Vagina (tissue), 2 donors: Measurements from ENCODE around the gene PCDHB14. TPM values are rescaled to one million over a fixed set of nuclear protein-coding genes. Genes with fewer than 3 reads are reported as not detected.
"Not testable (repeated sequence)": the region's sequence is repeated elsewhere in the genome, so short reads cannot be mapped to it uniquely, and the experiment has no call there.

ENCODE experiments used
- DNase-seq, 2 donors: peaks; one replicate each; pipeline ENCODE4 v3.0.0-alpha.2; 2017; ENCODE audit errors: extremely low spot score in 2 of 2
- H3K27ac ChIP-seq: fragments of 200-600 bp; sonication (generic); one replicate; pipeline ENCODE4 v1.5.1; 2019
- H3K27me3 ChIP-seq: fragments of 200-600 bp; sonication (generic); one replicate; pipeline ENCODE4 v1.5.1; 2019
- H3K36me3 ChIP-seq, 2 donors: fragments of 200-600 bp; sonication (generic); one replicate each; pipeline ENCODE4 v1.5.1; 2017 to 2019
- H3K4me1 ChIP-seq: fragments of 200-600 bp; sonication (generic); one replicate; pipeline ENCODE4 v1.5.1; 2019
- H3K4me3 ChIP-seq, 2 donors: fragments of 200-600 bp; sonication (generic); 1 replicate in 1 of 2; 2 replicates in 1 of 2; pipeline ENCODE4 v1.5.1; 2016 to 2019
- H3K9me3 ChIP-seq: fragments of 200-600 bp; sonication (generic); one replicate; pipeline ENCODE4 v1.5.1; 2019
- POLR2A ChIP-seq, 2 donors: fragments of 450-650 bp; IDR thresholded peaks; one replicate each; pipeline ENCODE4 v1.6.1; 2017; ENCODE audit warnings: antibody characterized with exemption in 2 of 2, mild to moderate bottlenecking in 2 of 2, moderate library complexity in 2 of 2
- POLR2AphosphoS5 ChIP-seq, 2 donors: sonication (generic); formaldehyde crosslinking; IDR thresholded peaks; one replicate each; pipeline ENCODE4 v1.9.0; 2017; ENCODE audit warnings: antibody characterized with exemption in 2 of 2, mild to moderate bottlenecking in 2 of 2, low read depth in 1 of 2; ENCODE audit not compliant: insufficient read depth in 1 of 2
- intact Hi-C: fragments of 100-400 bp; cut with DNase I; formaldehyde crosslinking; loops from one replicate; pipeline ENCODE4 v1.15.1; 2023
- total RNA-seq: library from RNA; depleted of rRNA; stranded (reverse); fragments of >200 nt; gene quantifications from one replicate; pipeline ENCODE4 v1.2.3, GENCODE V29; 2016
- TF ChIP-seq, protein P1 (sequence below), 3 experiments: fragments of 450-650 bp in 2 of 3; fragments of 200-600 bp in 1 of 3; sonication (generic) in 1 of 3; IDR thresholded peaks; one replicate each; pipeline ENCODE4 v1.5.1; 2017 to 2019; ENCODE audit warnings: antibody characterized with exemption in 3 of 3, mild to moderate bottlenecking in 2 of 3, moderate library complexity in 2 of 3

The PCDHB14 gene
- total RNA-seq, result 4.2 TPM

DNA sequence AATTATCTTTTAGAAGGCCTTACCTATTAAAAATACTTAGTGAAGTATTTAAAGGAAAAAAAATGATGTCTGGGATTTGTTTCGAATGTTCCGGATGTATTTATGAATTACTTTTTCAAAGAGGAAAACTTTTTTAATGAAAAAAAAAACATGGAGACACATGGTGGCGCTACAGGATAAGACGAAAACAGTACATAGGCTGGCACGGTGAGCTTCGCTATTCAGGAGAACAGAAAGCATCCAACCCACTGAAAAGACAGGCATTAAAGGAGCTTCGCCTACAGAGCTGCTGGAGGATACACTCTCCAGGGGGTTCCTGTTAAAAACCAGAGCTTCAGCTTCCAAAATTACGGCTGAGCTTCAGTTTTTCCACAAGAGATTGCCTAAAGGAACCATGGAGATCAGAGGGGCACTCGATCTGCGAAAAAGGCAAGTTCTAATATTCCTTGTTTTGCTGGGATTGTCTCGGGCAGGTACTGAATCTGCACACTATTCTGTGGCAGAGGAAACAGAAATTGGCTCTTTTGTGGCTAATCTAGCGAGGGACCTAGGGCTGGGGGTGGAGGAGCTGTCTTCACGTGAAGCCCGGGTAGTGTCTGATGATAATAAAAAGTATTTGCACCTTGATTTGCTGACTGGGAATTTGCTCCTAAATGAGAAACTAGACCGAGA, at the start of gene PCDHB14:
PCDHB14 (plus strand) TSS at position 232 of the 672 bp plus-strand sequence; CDS start at position 395, 163 bp downstream.
- H3K4me3 ChIP-seq, result peak within 1 kb of the TSS; percentile 5 to 23
- H3K27me3 ChIP-seq, result no peaks in the 10 kb centered on the region
- no peak for DNase-seq
- TF ChIP-seq, protein P1, sequence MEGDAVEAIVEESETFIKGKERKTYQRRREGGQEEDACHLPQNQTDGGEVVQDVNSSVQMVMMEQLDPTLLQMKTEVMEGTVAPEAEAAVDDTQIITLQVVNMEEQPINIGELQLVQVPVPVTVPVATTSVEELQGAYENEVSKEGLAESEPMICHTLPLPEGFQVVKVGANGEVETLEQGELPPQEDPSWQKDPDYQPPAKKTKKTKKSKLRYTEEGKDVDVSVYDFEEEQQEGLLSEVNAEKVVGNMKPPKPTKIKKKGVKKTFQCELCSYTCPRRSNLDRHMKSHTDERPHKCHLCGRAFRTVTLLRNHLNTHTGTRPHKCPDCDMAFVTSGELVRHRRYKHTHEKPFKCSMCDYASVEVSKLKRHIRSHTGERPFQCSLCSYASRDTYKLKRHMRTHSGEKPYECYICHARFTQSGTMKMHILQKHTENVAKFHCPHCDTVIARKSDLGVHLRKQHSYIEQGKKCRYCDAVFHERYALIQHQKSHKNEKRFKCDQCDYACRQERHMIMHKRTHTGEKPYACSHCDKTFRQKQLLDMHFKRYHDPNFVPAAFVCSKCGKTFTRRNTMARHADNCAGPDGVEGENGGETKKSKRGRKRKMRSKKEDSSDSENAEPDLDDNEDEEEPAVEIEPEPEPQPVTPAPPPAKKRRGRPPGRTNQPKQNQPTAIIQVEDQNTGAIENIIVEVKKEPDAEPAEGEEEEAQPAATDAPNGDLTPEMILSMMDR (IDR thresholded peaks at IDR 0.05), result no peak
- no peak for TF ChIP-seq POLR2A (IDR thresholded peaks at IDR 0.05)
- TF ChIP-seq POLR2AphosphoS5 (IDR thresholded peaks at IDR 0.05; ENCODE audit: insufficient read depth in 1 of 2, low read depth in 1 of 2), result no peak
- H3K9me3 ChIP-seq, result peaks cover 49% of the 10 kb centered on the region
- intact Hi-C loops, result no loop called here
- peaks cover 0 to 3% of the 10 kb centered on the region in 2 donors for H3K36me3 ChIP-seq
- no peaks in the 10 kb centered on the region for H3K4me1 ChIP-seq
- H3K27ac ChIP-seq, result no peak within 1 kb of the TSS

DNA sequence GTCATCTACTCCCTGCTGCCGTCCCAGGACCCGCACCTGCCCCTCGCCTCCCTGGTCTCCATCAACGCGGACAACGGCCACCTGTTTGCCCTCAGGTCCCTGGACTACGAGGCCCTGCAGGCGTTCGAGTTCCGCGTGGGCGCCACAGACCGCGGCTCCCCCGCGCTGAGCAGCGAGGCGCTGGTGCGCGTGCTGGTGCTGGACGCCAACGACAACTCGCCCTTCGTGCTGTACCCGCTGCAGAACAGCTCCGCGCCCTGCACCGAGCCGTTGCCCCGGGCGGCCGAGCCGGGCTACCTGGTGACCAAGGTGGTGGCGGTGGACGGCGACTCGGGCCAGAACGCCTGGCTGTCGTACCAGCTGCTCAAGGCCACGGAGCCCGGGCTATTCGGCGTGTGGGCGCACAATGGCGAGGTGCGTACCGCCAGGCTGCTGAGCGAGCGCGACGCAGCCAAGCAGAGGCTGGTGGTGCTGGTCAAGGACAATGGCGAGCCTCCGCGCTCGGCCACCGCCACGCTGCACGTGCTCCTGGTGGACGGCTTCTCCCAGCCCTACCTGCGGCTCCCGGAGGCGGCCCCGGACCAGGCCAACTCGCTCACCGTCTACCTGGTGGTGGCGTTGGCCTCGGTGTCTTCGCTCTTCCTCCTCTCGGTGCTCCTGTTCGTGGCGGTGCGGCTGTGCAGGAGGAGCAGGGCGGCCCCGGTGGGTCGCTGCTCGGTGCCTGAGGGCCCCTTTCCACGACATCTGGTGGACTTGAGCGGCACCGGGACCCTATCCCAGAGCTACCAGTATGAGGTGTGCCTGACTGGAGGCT, 48.6 kb upstream of the PCDHB14 start:
- not testable (repeated sequence) for H3K4me1 ChIP-seq, H3K27me3 ChIP-seq, H3K4me3 ChIP-seq, H3K36me3 ChIP-seq, H3K27ac ChIP-seq
- H3K9me3 ChIP-seq, result peaks cover 25% of the 10 kb centered on the region
- peak in 1 of 2 donors; percentile 88 for DNase-seq
- intact Hi-C loops, result loop anchor here (5.0 kb wide), 1 partner anchor 1598 kb away; the partner anchor contains the start of gene ARHGAP26

DNA sequence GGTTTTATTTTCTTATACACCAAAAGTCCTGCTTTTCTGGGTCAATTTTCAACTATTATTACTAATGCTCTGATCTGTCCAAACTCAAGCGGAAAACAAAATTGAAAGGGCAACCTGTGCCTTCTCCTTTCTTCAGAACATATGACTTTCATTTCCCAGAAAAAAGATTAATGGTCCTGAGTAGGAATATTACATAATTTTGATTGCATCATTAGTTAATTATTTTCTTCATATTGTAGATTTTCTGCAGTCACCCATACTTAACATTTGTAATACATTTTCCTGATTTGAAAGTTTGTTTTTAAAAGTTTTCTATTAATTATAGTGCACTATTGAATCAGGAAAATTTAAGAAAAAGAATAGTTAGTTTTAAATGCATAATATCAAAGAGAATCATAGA, 47.2 kb upstream of the PCDHB14 start:
- Histone ChIP-seq H3K9me3 (peaks cover 29% of the 10 kb centered on the region), H3K27me3 (no peaks in the 10 kb centered on the region), H3K4me3 (no peak overlapping the region), H3K4me1 (no peaks in the 10 kb centered on the region), H3K27ac (no peak overlapping the region), H3K36me3 (no peaks in the 10 kb centered on the region)
- intact Hi-C loops, result loop anchor here (5.0 kb wide), 1 partner anchor 1596 kb away; the partner anchor contains the start of gene ARHGAP26
- no peak for DNase-seq
- TF ChIP-seq POLR2A (IDR thresholded peaks at IDR 0.05), result no peak
- TF ChIP-seq POLR2AphosphoS5 (IDR thresholded peaks at IDR 0.05; ENCODE audit: insufficient read depth in 1 of 2, low read depth in 1 of 2), result no peak
- TF ChIP-seq, protein P1 (IDR thresholded peaks at IDR 0.05), result no peak

DNA sequence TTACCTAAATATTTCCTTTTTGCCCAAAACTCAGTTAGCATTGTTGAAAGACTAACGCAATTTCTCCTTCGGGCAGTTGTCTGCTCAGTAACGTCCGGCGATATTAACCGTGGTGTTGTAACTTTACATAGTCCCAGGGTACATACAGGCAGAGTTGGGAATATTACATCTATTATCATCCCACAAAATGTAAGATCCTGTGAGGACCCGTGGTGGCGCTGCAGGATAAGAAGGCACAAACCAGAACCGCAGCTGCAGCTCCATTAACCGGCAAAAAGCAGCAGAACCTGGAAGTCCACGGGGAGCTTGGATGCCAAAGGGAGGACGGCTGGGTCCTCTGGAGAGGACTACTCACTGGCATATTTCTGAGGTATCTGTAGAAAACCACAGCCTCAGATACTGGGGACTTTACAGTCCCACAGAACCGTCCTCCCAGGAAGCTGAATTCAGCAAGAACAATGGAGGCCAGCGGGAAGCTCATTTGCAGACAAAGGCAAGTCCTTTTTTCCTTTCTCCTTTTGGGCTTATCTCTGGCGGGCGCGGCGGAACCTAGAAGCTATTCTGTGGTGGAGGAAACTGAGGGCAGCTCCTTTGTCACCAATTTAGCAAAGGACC, 45.5 kb upstream of the PCDHB14 start, which contains the start of gene PCDHB8:
PCDHB8 (plus strand) TSS at position 214 of the 615 bp plus-strand sequence; CDS start at position 459, 245 bp downstream.
- peaks cover 29% of the 10 kb centered on the region for H3K9me3 ChIP-seq
- intact Hi-C loops, result loop anchor here (5.0 kb wide), 1 partner anchor 1595 kb away; the partner anchor contains the start of gene ARHGAP26
- H3K27me3 ChIP-seq, DNase-seq, H3K4me1 ChIP-seq, H3K36me3 ChIP-seq, H3K4me3 ChIP-seq, H3K27ac ChIP-seq: not testable (repeated sequence)

DNA sequence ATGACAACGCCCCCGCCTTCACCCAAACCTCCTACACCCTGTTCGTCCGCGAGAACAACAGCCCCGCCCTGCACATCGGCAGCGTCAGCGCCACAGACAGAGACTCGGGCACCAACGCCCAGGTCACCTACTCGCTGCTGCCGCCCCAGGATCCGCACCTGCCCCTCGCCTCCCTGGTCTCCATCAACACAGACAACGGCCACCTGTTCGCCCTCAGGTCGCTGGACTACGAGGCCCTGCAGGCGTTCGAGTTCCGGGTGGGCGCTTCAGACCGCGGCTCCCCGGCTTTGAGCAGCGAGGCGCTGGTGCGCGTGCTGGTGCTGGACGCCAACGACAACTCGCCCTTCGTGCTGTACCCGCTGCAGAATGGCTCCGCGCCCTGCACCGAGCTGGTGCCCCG, 43.8 kb upstream of the PCDHB14 start:
- intact Hi-C loops, result loop anchor here (5.0 kb wide), 1 partner anchor 1593 kb away; the partner anchor contains the start of gene ARHGAP26
- not testable (repeated sequence) for H3K27me3 ChIP-seq, H3K4me3 ChIP-seq, H3K36me3 ChIP-seq, H3K27ac ChIP-seq, DNase-seq, H3K4me1 ChIP-seq
- peaks cover 36% of the 10 kb centered on the region for H3K9me3 ChIP-seq

DNA sequence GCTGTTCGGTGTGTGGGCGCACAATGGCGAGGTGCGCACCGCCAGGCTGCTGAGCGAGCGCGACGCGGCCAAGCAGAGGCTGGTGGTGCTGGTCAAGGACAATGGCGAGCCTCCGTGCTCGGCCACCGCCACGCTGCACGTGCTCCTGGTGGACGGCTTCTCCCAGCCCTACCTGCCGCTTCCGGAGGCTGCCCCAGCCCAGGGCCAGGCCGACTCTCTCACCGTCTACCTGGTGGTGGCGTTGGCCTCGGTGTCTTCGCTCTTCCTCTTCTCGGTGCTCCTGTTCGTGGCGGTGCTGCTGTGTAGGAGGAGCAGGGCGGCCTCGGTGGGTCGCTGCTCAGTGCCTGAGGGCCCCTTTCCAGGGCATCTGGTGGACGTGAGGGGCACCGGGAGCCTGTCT, 43.3 kb upstream of the PCDHB14 start:
- intact Hi-C loops, result loop anchor here (5.0 kb wide), 1 partner anchor 1592 kb away; the partner anchor contains the start of gene ARHGAP26
- not testable (repeated sequence) for H3K36me3 ChIP-seq
- H3K9me3 ChIP-seq, result peaks cover 36% of the 10 kb centered on the region

More for the DNA sequence above, 43.3 kb upstream of the PCDHB14 start:
- not testable (repeated sequence) for H3K4me1 ChIP-seq, DNase-seq, H3K27me3 ChIP-seq, H3K27ac ChIP-seq, H3K4me3 ChIP-seq
